ENCODE data around the gene HOXC9. TPM values are rescaled to one million over a fixed set of nuclear protein-coding genes. Genes with fewer than 3 reads are reported as not detected.

The HOXC9 gene
- total and polyA plus RNA-seq, 2 of the 8 experiments (the other 6 are each of a cell fraction or from before 2014, with no cell fraction given): not detected

DNA sequence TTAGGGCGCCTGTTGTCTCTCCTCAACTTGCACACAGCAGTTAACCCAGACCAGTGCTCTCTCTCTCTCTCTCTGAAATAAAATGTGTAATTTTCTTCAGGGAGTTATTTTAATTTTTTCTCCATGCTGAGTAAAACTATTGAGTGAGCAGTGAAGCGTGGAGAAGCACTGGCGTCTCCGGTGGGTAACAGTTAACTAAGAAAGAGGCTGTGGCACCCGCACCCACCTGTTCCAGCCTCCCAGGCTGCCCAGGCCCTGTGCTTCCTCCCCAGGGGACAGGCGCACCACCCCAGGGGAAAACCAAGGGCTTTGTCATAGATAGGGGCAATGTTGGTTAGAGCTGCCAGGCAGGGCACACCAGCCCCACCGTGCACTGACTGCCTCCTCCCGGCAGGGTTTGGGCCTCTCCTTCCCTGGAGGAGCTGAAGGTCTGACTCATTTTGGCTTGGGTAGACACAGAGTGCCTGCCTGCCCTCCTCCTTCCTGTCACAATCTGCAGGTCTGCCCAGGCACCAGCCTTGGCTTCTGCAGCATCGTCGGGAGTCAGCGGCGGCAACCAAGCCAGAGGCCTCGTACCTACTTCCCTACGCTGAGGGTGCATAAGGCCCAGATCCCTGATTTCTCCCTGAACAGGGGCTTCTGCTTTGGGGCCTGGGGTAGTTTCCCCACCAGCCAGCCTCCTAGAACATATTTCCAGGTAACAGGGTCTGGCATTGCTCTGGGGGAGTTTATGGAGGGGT lies 36.8 kb downstream of the HOXC9 start (continued):
- TF ChIP-seq USF2 (IDR thresholded peaks at IDR 0.05; ENCODE audit: low read length) (no peak), EGR1 (IDR thresholded peaks at IDR 0.05; ENCODE audit: borderline replicate concordance, low read depth, low read length) (no peak), TAF1 (IDR thresholded peaks at IDR 0.05; ENCODE audit: low read depth, low read length) (no peak), HDAC2 (IDR thresholded peaks at IDR 0.05; ENCODE audit: borderline replicate concordance in 1 of 2, low read depth in 2 of 2, low read length in 2 of 2) (no peak), RNF2 (IDR thresholded peaks at IDR 0.05; ENCODE audit: borderline replicate concordance, low read depth, low read length, missing control alignments, poor library complexity, severe bottlenecking) (peak; percentile 33), ZNF274 (IDR thresholded peaks at IDR 0.05; ENCODE audit: borderline replicate concordance, extremely low read depth, low read length) (no peak), SUZ12 (IDR thresholded peaks at IDR 0.05; ENCODE audit: low read length) (peak; percentile 75; the same call in 1 of the 2 replicates), CBX8 (IDR thresholded peaks at IDR 0.05; ENCODE audit: borderline replicate concordance, low read depth, low read length) (0 out of 2 replicates have a peak, but pooled peaks have one; percentile 70), YY1 (IDR thresholded peaks at IDR 0.05; ENCODE audit: low read depth, low read length) (no peak), CBX5 (IDR thresholded peaks at IDR 0.05; ENCODE audit: low read depth, low read length) (no peak), BCL11A (IDR thresholded peaks at IDR 0.05; ENCODE audit: low read depth in 2 of 2, low read length in 2 of 2) (no peak)
